Fibroblast of pulmonary artery (primary cell): Measurements from ENCODE around the gene GDF15.

Experiments used
- DNase-seq: peaks from one replicate; pipeline ENCODE4 v3.0.0-alpha.2; 2010; ENCODE audit warnings: low read depth
- H3K4me3 ChIP-seq: replicated peaks from 2 replicates; pipeline ENCODE4 v1.5.1; 2011; ENCODE audit warnings: low read depth, mild to moderate bottlenecking, control low read depth, low read length, moderate library complexity
- CTCF ChIP-seq: IDR thresholded peaks from 2 replicates; pipeline ENCODE4 v1.5.1; 2011; ENCODE audit warnings: mild to moderate bottlenecking, control low read depth, low read length, inconsistent platforms; ENCODE audit errors: missing control alignments

The GDF15 gene

GRCh38 chr19:18429717-18430416, 43.9 kb downstream of the GDF15 start:
- no peak for TF ChIP-seq CTCF
- DNase-seq = no peak
- H3K4me3 ChIP-seq = no peak overlapping the region

GRCh38 chr19:18430417-18431144, 44.6 kb downstream of the GDF15 start:
- no peak overlapping the region for H3K4me3 ChIP-seq
- DNase-seq = no peak
- no peak for TF ChIP-seq CTCF

GRCh38 chr19:18431351-18432197, 45.6 kb downstream of the GDF15 start:
- no peak overlapping the region for H3K4me3 ChIP-seq
- TF ChIP-seq CTCF = no peak
- no peak for DNase-seq

GRCh38 chr19:18432275-18433014, 46.5 kb downstream of the GDF15 start:
- DNase-seq = no peak
- no peak overlapping the region for H3K4me3 ChIP-seq
- TF ChIP-seq CTCF = no peak

- no peak for TF ChIP-seq CTCF
These were observed 47.2 kb downstream of the GDF15 start for GRCh38 chr19:18433015-18433691.

GRCh38 chr19:18433735-18434398, 47.9 kb downstream of the GDF15 start:
- no peak for TF ChIP-seq CTCF
- DNase-seq = no peak
- no peak overlapping the region for H3K4me3 ChIP-seq

More at GRCh38 chr19:18433015-18433691, 47.2 kb downstream of the GDF15 start:
- H3K4me3 ChIP-seq = no peak overlapping the region
- no peak for DNase-seq
